ENCODE measurements around the gene CATSPERD. TPM values are rescaled to one million over a fixed set of nuclear protein-coding genes. Genes with fewer than 3 reads are reported as not detected.
"Not testable (repeated sequence)": the region's sequence is repeated elsewhere in the genome, so short reads cannot be mapped to it uniquely, and the experiment has no call there.

CATSPERD gene
- total RNA-seq, 4 donors from 2014 or later, result not detected

DNA sequence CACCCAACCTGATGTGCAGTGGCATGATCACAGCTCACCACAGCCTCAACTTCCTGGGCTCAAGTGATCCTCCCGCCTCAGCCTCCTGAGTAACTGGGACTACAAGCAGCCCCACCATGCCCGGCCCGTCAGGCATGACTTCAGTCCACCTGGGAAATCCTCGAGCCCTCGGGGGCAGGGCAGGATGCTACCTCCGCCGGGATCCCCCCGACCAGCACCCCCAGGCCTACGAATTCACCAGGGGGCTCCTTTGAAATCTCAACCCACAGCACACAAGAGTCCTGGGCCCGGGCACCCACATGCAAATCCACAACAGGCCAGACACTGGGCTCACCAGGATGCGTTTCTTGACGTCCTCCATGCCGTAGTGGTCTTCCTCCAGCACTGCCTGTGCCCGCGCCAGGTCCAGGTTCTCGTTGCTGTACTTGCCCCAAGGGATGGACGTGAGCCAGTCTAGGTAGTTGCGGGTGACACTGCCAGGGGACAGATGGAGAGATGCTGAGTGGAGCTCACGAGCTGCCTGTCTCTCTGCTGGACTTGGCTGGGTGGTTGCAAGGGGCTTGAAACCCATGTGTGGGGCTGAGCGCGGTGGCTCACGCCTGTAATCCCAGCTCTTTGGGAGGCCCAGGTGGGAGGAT lies 19.9 kb upstream of the CATSPERD start:
- no peak for TF ChIP-seq POLR2A (IDR thresholded peaks at IDR 0.05)
- TF ChIP-seq, protein P1, sequence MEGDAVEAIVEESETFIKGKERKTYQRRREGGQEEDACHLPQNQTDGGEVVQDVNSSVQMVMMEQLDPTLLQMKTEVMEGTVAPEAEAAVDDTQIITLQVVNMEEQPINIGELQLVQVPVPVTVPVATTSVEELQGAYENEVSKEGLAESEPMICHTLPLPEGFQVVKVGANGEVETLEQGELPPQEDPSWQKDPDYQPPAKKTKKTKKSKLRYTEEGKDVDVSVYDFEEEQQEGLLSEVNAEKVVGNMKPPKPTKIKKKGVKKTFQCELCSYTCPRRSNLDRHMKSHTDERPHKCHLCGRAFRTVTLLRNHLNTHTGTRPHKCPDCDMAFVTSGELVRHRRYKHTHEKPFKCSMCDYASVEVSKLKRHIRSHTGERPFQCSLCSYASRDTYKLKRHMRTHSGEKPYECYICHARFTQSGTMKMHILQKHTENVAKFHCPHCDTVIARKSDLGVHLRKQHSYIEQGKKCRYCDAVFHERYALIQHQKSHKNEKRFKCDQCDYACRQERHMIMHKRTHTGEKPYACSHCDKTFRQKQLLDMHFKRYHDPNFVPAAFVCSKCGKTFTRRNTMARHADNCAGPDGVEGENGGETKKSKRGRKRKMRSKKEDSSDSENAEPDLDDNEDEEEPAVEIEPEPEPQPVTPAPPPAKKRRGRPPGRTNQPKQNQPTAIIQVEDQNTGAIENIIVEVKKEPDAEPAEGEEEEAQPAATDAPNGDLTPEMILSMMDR (IDR thresholded peaks at IDR 0.05), result no peak
- 91 to 92% methylated on average over 18 to 22 of the region's 22 CpGs for WGBS, 2 donors
- intact Hi-C loops (cut with DNase I; ENCODE audit: low total_unique reads), result no loop called here
- no peak overlapping the region for H3K4me3 ChIP-seq (ENCODE audit: low read depth, poor library complexity, severe bottlenecking)
- DNase-seq (ENCODE audit: low spot score in 2 of 2), result no peak

GRCh38 chr19:5702053-5702410 lies 18.4 kb upstream of the CATSPERD start:
- not testable (repeated sequence) for DNase-seq (ENCODE audit: low spot score in 2 of 2)

DNA sequence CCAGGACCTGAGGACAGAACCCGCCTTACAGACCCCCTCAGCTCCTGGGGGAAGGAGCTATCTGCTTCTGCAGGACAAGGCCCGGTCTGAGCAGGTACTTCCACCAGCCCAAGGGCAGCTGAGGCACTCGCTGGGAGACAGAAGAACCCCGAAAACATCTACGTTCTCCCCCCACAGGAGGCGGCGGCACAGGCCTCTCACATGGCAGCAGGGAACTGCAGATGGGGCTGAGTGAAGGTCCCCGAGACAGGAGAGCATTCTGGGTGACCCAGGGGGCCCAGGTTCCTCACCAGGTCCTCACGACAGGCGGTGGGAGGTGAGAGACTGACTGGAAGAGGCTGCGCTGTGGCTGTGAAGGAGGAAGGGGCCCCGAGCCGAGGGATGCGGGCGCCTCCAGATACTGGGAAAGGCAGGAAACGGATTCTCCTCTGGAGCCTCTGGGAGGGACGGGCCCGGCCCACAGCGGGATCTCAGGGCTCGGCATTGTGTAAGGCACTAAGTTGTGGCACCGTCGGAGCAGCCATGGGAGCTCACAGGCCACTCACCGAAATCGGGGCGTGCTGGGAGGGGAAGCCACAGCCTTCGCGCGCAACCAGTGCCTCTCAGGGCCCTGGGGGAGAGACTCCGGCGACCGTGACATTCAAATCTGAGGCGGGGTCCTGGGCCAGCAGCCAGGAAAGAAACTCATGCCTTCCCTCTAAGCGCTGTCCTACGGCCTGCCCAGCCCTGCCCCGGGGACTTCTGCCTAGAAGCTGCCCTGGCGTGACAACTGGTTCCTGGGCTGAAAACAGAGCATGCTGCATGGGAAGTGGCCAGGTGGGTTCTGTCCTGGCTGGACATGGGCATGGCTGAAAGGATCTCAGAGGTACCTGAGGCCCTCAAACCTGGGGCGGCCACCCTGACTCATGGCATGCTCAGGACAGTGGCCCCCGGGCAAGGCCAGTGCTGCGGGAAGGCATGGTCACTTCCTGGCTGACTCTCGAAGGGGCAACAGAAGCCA lies 16.3 kb upstream of the CATSPERD start:
- no peak for TF ChIP-seq POLR2A (IDR thresholded peaks at IDR 0.05)
- TF ChIP-seq, protein P1 (IDR thresholded peaks at IDR 0.05), result no peak
- 92 to 94% methylated on average over 31 to 37 of the region's 40 CpGs for WGBS, 2 donors
- intact Hi-C loops (cut with DNase I; ENCODE audit: low total_unique reads), result no loop called here
- no peak overlapping the region for H3K4me3 ChIP-seq (ENCODE audit: low read depth, poor library complexity, severe bottlenecking)
- DNase-seq (ENCODE audit: low spot score in 2 of 2), result peak in 1 of 2 donors; percentile 83

More at GRCh38 chr19:5702053-5702410, 18.4 kb upstream of the CATSPERD start:
- H3K4me3 ChIP-seq (ENCODE audit: low read depth, poor library complexity, severe bottlenecking); intact Hi-C loops (cut with DNase I; ENCODE audit: low total_unique reads): not testable (repeated sequence)
- 100% methylated on average over 2 of the region's 28 CpGs; no CpG with 5 or more reads in 1 of the 2 donors for WGBS, 2 donors

DNA sequence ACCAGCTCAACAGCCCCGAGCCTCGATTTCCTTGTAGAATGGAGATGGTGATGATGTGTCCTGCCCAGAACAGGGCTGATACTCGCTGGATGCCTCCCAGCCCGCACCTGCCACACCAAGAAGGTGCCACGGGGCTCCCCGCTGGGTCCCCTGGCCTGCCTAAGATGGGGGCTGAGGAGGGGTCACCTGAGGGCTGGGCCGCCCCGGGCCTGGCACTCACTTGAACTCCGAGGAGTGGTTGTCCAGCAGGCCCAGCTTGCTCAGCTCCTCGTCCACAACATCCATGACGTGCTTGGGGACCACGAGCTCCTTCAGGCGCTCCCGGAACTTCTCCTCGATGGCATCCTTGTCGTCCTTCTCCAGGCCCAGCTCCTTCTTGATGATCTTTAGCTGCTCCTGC lies 14.9 kb upstream of the CATSPERD start:
- WGBS, 2 donors, result 84 to 87% methylated on average over 14 to 16 of the region's 16 CpGs
- intact Hi-C loops (cut with DNase I; ENCODE audit: low total_unique reads), result no loop called here
- TF ChIP-seq POLR2A (IDR thresholded peaks at IDR 0.05), result no peak
- no peak for DNase-seq (ENCODE audit: low spot score in 2 of 2)
- H3K4me3 ChIP-seq (ENCODE audit: low read depth, poor library complexity, severe bottlenecking), result no peak overlapping the region

DNA sequence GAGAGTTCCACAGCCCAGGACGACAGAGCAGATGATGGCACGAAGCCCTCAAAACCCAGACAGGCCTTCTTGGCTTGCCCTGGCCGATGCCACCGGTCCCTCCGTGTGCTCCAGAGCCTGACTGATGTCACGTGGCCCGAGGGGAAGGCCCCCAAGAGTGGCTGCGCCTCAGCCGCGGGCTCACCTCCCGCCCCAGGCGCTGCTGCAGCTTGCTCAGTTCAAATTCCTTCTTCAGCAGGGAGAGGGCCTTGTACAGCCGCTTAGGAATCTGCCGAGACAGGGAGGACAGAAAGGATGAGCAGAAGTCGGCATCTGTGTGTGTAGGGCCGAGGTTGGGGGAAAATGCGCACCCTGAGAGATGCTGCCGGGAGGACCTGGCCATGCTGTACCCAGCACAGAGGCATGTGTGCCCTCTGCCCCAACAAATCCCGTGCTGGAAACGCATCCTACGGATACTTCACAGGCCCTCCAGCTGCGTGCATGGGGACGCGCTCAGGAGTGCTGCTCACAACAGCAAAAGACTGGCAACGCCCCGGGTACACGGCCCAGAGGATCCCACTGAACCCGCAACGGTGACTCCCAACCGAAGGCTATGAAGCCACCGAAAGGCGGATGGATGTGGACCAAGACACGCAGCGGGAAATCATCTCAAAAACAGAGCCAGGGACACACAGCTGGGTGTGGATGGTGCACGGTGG lies 13.4 kb upstream of the CATSPERD start:
- 92 to 93% methylated on average over 35 of the region's 35 CpGs for WGBS, 2 donors
- TF ChIP-seq, protein P1 (IDR thresholded peaks at IDR 0.05), result no peak
- no peak for TF ChIP-seq POLR2A (IDR thresholded peaks at IDR 0.05)
- intact Hi-C loops (cut with DNase I; ENCODE audit: low total_unique reads), result no loop called here
- DNase-seq (ENCODE audit: low spot score in 2 of 2), result no peak
- no peak overlapping the region for H3K4me3 ChIP-seq (ENCODE audit: low read depth, poor library complexity, severe bottlenecking)

DNA sequence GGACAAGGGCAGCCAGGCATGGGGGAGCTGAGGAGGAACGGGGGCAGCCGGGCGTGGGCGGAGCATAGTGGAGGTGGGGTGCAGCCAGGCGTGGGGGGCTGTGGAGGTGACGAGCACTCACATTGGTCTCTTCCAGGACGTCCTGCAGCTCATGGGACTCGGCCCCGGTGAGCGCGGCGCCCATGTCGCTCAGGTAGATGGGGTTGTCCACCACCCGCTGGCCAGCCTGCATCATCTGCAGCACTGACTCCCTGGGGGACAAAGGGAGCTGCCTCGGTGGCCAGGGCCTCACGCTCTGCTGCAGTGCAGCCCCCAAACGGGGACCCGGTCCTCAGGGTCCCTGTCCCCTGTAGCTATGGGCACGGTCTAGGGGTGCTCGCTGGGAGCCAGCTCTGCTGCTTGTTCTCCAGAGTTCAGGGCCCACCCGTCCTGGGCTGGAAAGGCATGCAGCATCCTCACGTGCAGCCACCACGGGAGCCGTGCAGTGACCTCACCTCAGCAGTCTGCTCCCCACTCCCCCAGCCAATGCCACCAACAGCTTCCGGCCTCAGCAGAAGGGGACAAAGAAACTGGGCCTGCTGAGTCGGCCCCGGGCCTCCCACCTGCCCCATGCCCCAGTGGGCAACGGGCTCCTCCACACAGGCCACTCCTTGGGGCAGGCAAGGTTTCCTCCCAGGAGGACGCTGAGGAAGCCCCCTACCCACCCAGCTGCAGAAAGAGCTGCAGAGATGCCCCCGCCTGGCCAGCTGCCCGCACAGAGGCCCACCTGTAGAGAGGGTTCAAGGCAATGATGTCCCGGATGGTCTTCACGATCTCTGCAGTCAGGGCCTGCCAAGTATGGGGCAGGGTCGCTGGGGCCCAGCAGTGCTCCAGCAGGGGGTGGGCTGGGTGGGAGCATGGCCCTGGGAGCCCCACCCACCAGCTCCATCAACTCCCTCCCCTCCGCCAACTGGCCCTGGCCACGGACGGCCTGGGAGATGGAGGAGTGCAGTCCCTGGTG lies 12.6 kb upstream of the CATSPERD start:
- H3K4me3 ChIP-seq (ENCODE audit: low read depth, poor library complexity, severe bottlenecking), result no peak overlapping the region
- no peak for TF ChIP-seq POLR2A (IDR thresholded peaks at IDR 0.05)
- TF ChIP-seq, protein P1 (IDR thresholded peaks at IDR 0.05), result no peak
- DNase-seq (ENCODE audit: low spot score in 2 of 2), result no peak
- intact Hi-C loops (cut with DNase I; ENCODE audit: low total_unique reads), result no loop called here
- 92 to 93% methylated on average over 16 to 32 of the region's 37 CpGs for WGBS, 2 donors
